Pericardium fibroblast (primary cell): Measurements from ENCODE around the gene DFFB. TPM values are rescaled to one million over a fixed set of nuclear protein-coding genes. Genes with fewer than 3 reads are reported as not detected.

Experiments
- total RNA-seq: library from RNA; depleted of rRNA; stranded (reverse); fragments of >200 nt; gene quantifications from 2 replicates; pipeline ENCODE4 v1.2.3, GENCODE V29; 2015

Gene DFFB, protein sequence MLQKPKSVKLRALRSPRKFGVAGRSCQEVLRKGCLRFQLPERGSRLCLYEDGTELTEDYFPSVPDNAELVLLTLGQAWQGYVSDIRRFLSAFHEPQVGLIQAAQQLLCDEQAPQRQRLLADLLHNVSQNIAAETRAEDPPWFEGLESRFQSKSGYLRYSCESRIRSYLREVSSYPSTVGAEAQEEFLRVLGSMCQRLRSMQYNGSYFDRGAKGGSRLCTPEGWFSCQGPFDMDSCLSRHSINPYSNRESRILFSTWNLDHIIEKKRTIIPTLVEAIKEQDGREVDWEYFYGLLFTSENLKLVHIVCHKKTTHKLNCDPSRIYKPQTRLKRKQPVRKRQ
- 3.5 and 6.3 TPM in 2 replicates for total RNA-seq

DNA sequence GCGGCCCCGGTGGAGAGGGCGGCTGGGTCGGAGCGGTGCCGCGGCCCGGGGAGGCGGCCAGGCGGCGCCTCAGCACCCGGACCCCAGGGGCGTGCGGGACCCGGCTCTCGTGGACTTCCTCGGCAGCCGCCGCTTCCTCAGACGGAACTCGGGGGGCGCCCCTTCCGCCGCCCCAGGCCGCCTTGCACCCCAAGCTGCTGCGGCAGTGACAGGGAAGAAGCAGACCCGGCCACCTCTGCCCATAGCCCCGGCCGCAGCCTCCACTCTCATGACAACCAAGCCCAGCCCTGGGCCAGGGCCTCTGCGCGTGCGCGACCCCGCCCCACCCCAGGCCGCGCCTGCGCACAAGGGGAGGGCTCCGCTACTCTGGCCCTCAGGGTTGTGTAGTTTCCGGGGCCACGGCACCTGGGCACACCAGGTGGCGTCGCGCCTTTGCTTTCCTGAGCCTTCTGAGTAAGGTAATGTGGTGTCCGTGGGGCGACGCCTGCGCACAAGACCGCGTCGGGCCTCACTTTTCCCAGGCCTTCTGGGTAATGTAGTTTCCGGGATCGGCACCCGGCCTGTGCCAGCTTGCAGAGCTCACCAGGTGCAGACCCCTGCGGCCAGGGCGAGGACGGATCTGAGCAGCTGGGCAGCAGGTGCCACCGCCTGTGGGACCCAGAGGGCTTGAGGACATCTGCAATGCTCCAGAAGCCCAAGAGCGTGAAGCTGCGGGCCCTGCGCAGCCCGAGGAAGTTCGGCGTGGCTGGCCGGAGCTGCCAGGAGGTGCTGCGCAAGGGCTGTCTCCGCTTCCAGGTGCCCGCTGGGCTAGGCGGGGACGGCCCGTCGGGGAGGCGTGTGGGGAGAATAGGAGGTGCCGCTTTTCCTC, at the start of gene DFFB, which contains the start of gene CEP104:
TSS of gene DFFB (plus strand) at position 554 of the 868 bp plus-strand sequence. CDS start at position 682, 128 bp downstream.
TSS of gene CEP104 (minus strand) at position 289 of the 868 bp plus-strand sequence. CDS start 4,804 bp downstream, outside the sequence.

DNA sequence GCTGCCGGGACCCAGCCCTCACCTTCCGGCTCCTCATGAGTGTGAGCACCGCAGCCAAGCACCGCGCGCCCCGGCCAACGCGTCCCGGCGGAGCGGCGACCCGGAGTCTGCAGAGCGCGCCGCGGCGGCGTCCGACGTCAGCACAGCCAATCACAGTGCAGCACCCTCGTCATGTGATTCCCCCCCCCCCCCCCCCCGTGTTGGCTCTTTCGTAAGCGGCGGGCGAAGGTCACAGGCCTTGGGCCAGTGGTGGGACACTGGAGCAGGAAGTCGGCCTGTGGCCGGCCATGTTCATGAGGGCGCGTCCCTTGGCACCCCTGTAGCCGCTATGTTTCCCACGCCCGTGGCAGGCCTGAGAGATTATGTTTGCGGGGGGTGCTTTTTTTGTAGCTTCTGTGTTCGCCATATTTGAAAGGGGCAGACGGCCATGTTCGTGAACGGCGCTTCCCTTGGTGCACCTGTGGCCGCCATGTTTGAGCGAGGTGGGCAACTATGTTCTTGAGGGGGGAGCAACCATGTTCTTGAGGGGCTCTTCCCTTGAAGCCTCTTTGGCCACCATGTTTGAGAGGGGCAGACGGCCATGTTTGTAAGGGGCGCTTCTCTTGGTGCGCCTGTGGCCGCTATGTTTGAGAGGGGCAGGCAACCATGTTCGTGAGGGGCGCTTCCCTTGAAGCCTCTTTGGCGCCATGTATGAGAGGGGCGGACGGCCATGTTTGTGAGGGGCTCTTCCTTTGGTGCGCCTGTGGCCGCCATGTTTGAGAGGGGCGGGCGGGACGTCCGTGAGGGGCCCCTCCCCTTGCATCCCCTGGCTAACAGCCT, 43.1 kb downstream of the DFFB start, which contains the start of gene C1orf174:
TSS of gene C1orf174 (minus strand) at position 123 of the 819 bp plus-strand sequence. CDS start at position 37, 86 bp downstream.

Other genes with a start within 250 kb of the DFFB start
- 3.0 and 35.6 TPM in 2 replicates for gene MEGF6, start 246.0 kb upstream of the DFFB start, total RNA-seq
- gene TPRG1L, start 232.5 kb upstream of the DFFB start, total RNA-seq, result 20.7 and 32.7 TPM in 2 replicates
- gene WRAP73, start 207.4 kb upstream of the DFFB start, total RNA-seq, result 8.2 and 17.3 TPM in 2 replicates
- gene TP73, start 205.0 kb upstream of the DFFB start, total RNA-seq, result not detected in 2 replicates
- gene CCDC27, start 105.0 kb upstream of the DFFB start, total RNA-seq, result not detected in 2 replicates
- 10.3 TPM in 1 of 2 replicates, not detected in the other for gene SMIM1, start 84.7 kb upstream of the DFFB start, total RNA-seq
- 31.7 and 33.8 TPM in 2 replicates for gene LRRC47, start 61.0 kb upstream of the DFFB start, total RNA-seq
- gene CEP104, start 265 bp upstream of the DFFB start, total RNA-seq, result 26.7 and 32.4 TPM in 2 replicates
- 16.6 and 25.0 TPM in 2 replicates for gene C1orf174, start 42.8 kb downstream of the DFFB start, total RNA-seq